Left lung (tissue), 10 donors: Measurements from ENCODE around the gene CEACAM20. TPM values are rescaled to one million over a fixed set of nuclear protein-coding genes. Genes with fewer than 3 reads are reported as not detected.

Experiments used
- ATAC-seq: fragments of 200-7000 bp; cut with Tn5 transposase; one replicate; pipeline ENCODE4 v1.9.1; 2020; ENCODE audit warnings: moderate library complexity
- DNase-seq, 4 donors: peaks; one replicate each; pipeline ENCODE4 v3.0.0-alpha.2; 2013 to 2020
- H3K27ac ChIP-seq, 2 donors: fragments of 200-600 bp; sonication (generic) in 1 of 2; one replicate each; pipeline versions ENCODE4 v1.5.0 to v1.8.0; 2020 to 2021
- H3K27me3 ChIP-seq, 2 donors: fragments of 200-600 bp; sonication (generic) in 1 of 2; one replicate each; pipeline versions ENCODE4 v1.5.0 to v1.8.0; 2020 to 2021
- H3K36me3 ChIP-seq, 2 donors: fragments of 200-600 bp; sonication (generic) in 1 of 2; one replicate each; pipeline versions ENCODE4 v1.5.0 to v1.8.0; 2020 to 2021
- H3K4me1 ChIP-seq, 2 donors: fragments of 200-600 bp; one replicate each; pipeline ENCODE4 v1.8.0; 2021
- H3K4me3 ChIP-seq, 2 donors: fragments of 200-600 bp; sonication (generic) in 1 of 2; one replicate each; pipeline versions ENCODE4 v1.5.0 to v1.8.0; 2020 to 2021; ENCODE audit warnings: mild to moderate bottlenecking in 1 of 2
- H3K9me3 ChIP-seq, 2 donors: fragments of 200-600 bp; sonication (generic) in 1 of 2; one replicate each; pipeline versions ENCODE4 v1.5.0 to v1.8.0; 2020 to 2021
- intact Hi-C, 2 donors: fragments of 100-400 bp; cut with DNase I; formaldehyde crosslinking; loops; one replicate each; pipeline versions ENCODE4 v1.11.2 to v1.14.2; 2022
- polyA plus RNA-seq, 6 donors: library from polyadenylated mRNA; unstranded; fragments of 120-200 nt; gene quantifications; one replicate each; pipeline ENCODE4 v1.2.1, GENCODE V29; 2013; ENCODE audit not compliant: insufficient read length in 6 of 6
- total RNA-seq, 2 donors: library from RNA; stranded (reverse); fragmentation: NEBNext Ultra II Directional; extraction: Animal tissue kit (Norgen Biotek cat#: 25700); gene quantifications; one replicate each; pipeline ENCODE4 v1.2.1, GENCODE V29; 2021
- TF ChIP-seq, protein P1 (sequence below), 2 donors: fragments of 200-600 bp; sonication (generic) in 1 of 2; IDR thresholded peaks; one replicate each; pipeline versions ENCODE4 v1.5.0 to v1.8.0; 2021; ENCODE audit warnings: antibody characterized with exemption in 2 of 2
- donor health status: DM: no; HTN: yes; CAD: no.
- donor health status: DM: no; HTN: no; CAD: no.

The CEACAM20 gene
- total and polyA plus RNA-seq, 8 donors: not detected

- Histone ChIP-seq H3K9me3 (no peaks in the 10 kb centered on the region), H3K4me1 (no peaks in the 10 kb centered on the region), H3K4me3 (no peak overlapping the region), H3K27ac (no peak overlapping the region), H3K27me3 (no peaks in the 10 kb centered on the region), H3K36me3 (no peaks in the 10 kb centered on the region)
- DNase-seq (no peak), ATAC-seq (no peak)
- TF ChIP-seq, protein P1, sequence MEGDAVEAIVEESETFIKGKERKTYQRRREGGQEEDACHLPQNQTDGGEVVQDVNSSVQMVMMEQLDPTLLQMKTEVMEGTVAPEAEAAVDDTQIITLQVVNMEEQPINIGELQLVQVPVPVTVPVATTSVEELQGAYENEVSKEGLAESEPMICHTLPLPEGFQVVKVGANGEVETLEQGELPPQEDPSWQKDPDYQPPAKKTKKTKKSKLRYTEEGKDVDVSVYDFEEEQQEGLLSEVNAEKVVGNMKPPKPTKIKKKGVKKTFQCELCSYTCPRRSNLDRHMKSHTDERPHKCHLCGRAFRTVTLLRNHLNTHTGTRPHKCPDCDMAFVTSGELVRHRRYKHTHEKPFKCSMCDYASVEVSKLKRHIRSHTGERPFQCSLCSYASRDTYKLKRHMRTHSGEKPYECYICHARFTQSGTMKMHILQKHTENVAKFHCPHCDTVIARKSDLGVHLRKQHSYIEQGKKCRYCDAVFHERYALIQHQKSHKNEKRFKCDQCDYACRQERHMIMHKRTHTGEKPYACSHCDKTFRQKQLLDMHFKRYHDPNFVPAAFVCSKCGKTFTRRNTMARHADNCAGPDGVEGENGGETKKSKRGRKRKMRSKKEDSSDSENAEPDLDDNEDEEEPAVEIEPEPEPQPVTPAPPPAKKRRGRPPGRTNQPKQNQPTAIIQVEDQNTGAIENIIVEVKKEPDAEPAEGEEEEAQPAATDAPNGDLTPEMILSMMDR (IDR thresholded peaks at IDR 0.05): no peak
- intact Hi-C loops: loop anchor here in 1 of 2 donors (5.0 kb wide), 1 partner anchor 83 kb away; no protein-coding TSS in a partner anchor
These were observed 44.9 kb upstream of the CEACAM20 start for GRCh38 chr19:44574186-44574950.

GRCh38 chr19:44573627-44574026, 44.2 kb upstream of the CEACAM20 start:
- Histone ChIP-seq H3K27me3 (no peaks in the 10 kb centered on the region), H3K4me3 (no peak overlapping the region), H3K36me3 (no peaks in the 10 kb centered on the region), H3K4me1 (no peaks in the 10 kb centered on the region), H3K27ac (no peak overlapping the region), H3K9me3 (no peaks in the 10 kb centered on the region)
- no peak for DNase-seq
- intact Hi-C loops: loop anchor here in 1 of 2 donors (5.0 kb wide), 1 partner anchor 84 kb away; no protein-coding TSS in a partner anchor
- TF ChIP-seq, protein P1 (IDR thresholded peaks at IDR 0.05): no peak
- ATAC-seq: no peak

GRCh38 chr19:44573183-44573582, 43.7 kb upstream of the CEACAM20 start:
- ATAC-seq: no peak
- intact Hi-C loops: loop anchor here in 1 of 2 donors (5.0 kb wide), 1 partner anchor 84 kb away; no protein-coding TSS in a partner anchor
- no peak overlapping the region for H3K27ac ChIP-seq
- no peaks in the 10 kb centered on the region for H3K9me3 ChIP-seq
- TF ChIP-seq, protein P1 (IDR thresholded peaks at IDR 0.05): no peak
- no peaks in the 10 kb centered on the region for H3K36me3 ChIP-seq
- no peaks in the 10 kb centered on the region for H3K27me3 ChIP-seq
- H3K4me3 ChIP-seq: no peak overlapping the region
- H3K4me1 ChIP-seq: no peaks in the 10 kb centered on the region
- no peak for DNase-seq

- ATAC-seq (no peak), DNase-seq (no peak)
- intact Hi-C loops: loop anchor here in 1 of 2 donors (5.0 kb wide), 1 partner anchor 85 kb away; no protein-coding TSS in a partner anchor
- H3K4me3 ChIP-seq: no peak overlapping the region
- H3K27ac ChIP-seq: no peak overlapping the region
- H3K36me3 ChIP-seq: no peaks in the 10 kb centered on the region
- no peaks in the 10 kb centered on the region for H3K27me3 ChIP-seq
- no peaks in the 10 kb centered on the region for H3K4me1 ChIP-seq
- H3K9me3 ChIP-seq: no peaks in the 10 kb centered on the region
- TF ChIP-seq, protein P1 (IDR thresholded peaks at IDR 0.05): no peak
These were observed 43.1 kb upstream of the CEACAM20 start for GRCh38 chr19:44572581-44572900.

DNA sequence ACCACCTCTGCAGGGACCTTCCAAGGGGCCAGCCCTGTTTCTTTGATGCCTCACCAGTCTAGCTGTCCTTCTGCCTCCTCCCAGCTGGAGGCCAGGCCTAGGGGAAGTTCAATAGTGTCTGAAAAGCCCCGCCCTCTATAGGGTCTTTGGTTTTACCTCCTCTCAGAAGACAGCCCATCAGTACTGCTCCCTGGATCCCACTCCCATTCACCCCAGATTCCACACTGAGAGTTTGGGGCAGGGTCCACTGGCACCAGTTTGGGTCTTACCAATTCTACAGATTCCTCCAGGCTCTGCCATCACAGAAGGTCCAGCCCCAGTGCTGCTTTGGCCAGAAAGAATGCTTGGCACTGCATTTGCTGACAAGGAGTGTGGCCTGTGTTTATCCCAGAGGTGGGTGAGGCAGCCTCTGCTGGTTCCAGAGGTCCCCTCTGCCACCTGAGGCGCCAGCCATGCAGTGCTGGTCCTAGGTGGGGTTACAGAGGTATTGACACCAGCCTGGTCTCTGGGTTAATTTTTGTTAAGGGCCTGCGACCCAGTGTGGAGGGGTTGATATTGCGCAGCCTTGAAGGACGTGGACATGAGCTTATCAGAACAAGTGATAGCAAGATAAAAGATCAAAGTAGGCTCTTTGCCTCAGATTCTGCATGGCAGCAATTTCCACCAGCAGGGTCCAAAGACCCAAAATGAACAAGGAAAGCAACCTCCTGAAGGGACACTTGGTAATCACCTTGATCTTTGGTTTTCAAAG, 42.5 kb upstream of the CEACAM20 start:
- H3K27ac ChIP-seq: no peak overlapping the region
- peak; percentile 10 for ATAC-seq
- intact Hi-C loops: loop anchor here in 1 of 2 donors (5.0 kb wide), 1 partner anchor 85 kb away; no protein-coding TSS in a partner anchor

More for the DNA sequence above, 42.5 kb upstream of the CEACAM20 start:
- Histone ChIP-seq H3K4me3 (no peak overlapping the region), H3K27me3 (peaks cover 0 to under 1% of the 10 kb centered on the region in 2 donors), H3K9me3 (no peaks in the 10 kb centered on the region), H3K4me1 (peaks cover 0 to under 1% of the 10 kb centered on the region in 2 donors), H3K36me3 (no peaks in the 10 kb centered on the region)
- no peak for DNase-seq
- TF ChIP-seq, protein P1 (IDR thresholded peaks at IDR 0.05): no peak
